RWPE2 (cell line): ENCODE results near the gene GOLGA8K.
"Not testable (repeated sequence)": the region's sequence is repeated elsewhere in the genome, so short reads cannot be mapped to it uniquely, and the experiment has no call there.

ENCODE experiments used
- ATAC-seq: fragments of 200-7000 bp; cut with Tn5 transposase; 3 replicates; pipeline ENCODE4 v1.9.1; 2021; ENCODE audit warnings: low read depth
- DNase-seq: peaks from one replicate; pipeline ENCODE4 v3.0.0-alpha.2; 2020; ENCODE audit warnings: low spot score
- H3K27ac ChIP-seq: fragments of 450-650 bp; 2 replicates; pipeline ENCODE4 v1.5.1; 2017; ENCODE audit warnings: mild to moderate bottlenecking; ENCODE audit not compliant: poor library complexity, severe bottlenecking
- H3K27me3 ChIP-seq: fragments of 250-450 bp; sonication (Bioruptor Pico); 2 replicates; pipeline ENCODE4 v1.5.1; 2021; ENCODE audit warnings: mild to moderate bottlenecking, moderate library complexity; ENCODE audit not compliant: insufficient read depth, poor library complexity, severe bottlenecking
- H3K36me3 ChIP-seq: fragments of 250-450 bp; sonication (Bioruptor Pico); 2 replicates; pipeline ENCODE4 v1.5.1; 2020; ENCODE audit warnings: low read depth, mild to moderate bottlenecking, moderate library complexity
- H3K4me1 ChIP-seq: fragments of 250-450 bp; sonication (Bioruptor Pico); 2 replicates; pipeline ENCODE4 v1.5.1; 2021; ENCODE audit warnings: mild to moderate bottlenecking, moderate library complexity; ENCODE audit not compliant: insufficient read depth, poor library complexity, severe bottlenecking
- H3K4me3 ChIP-seq: fragments of 250-450 bp; sonication (Bioruptor Pico); 2 replicates; pipeline ENCODE4 v1.5.1; 2021; ENCODE audit warnings: mild to moderate bottlenecking, moderate library complexity; ENCODE audit not compliant: severe bottlenecking
- H3K9me3 ChIP-seq: fragments of 250-450 bp; sonication (Bioruptor Pico); 2 replicates; pipeline ENCODE4 v1.5.1; 2021; ENCODE audit warnings: mild to moderate bottlenecking, moderate library complexity; ENCODE audit not compliant: severe bottlenecking

The GOLGA8K gene

GRCh38 chr15:32403192-32403591, at the start of gene GOLGA8K:
Gene GOLGA8K, minus strand, starts transcription at chr15:32403292. Its CDS starts 98 bp downstream, at chr15:32403194.
- ATAC-seq, H3K9me3 ChIP-seq, H3K4me3 ChIP-seq, H3K27me3 ChIP-seq, H3K36me3 ChIP-seq, H3K4me1 ChIP-seq, H3K27ac ChIP-seq, DNase-seq: not testable (repeated sequence)

GRCh38 chr15:32440445-32440977, 37.4 kb upstream of the GOLGA8K start:
- not testable (repeated sequence) for H3K27ac ChIP-seq, DNase-seq, H3K4me3 ChIP-seq, H3K27me3 ChIP-seq, H3K36me3 ChIP-seq, H3K9me3 ChIP-seq, H3K4me1 ChIP-seq
- ATAC-seq, result peak; percentile 83

- not testable (repeated sequence) for H3K27me3 ChIP-seq, H3K9me3 ChIP-seq, H3K4me3 ChIP-seq, H3K4me1 ChIP-seq, DNase-seq, H3K36me3 ChIP-seq, H3K27ac ChIP-seq
- peak; percentile 80 for ATAC-seq
Measured at GRCh38 chr15:32434102-32434963, 31.2 kb upstream of the GOLGA8K start.

- not testable (repeated sequence) for H3K27me3 ChIP-seq, H3K9me3 ChIP-seq, DNase-seq, H3K36me3 ChIP-seq, H3K4me3 ChIP-seq, H3K27ac ChIP-seq, ATAC-seq, H3K4me1 ChIP-seq
Measured at GRCh38 chr15:32427635-32428034, 24.5 kb upstream of the GOLGA8K start.

- H3K36me3 ChIP-seq, H3K4me1 ChIP-seq, DNase-seq, H3K27ac ChIP-seq, H3K9me3 ChIP-seq, ATAC-seq, H3K27me3 ChIP-seq, H3K4me3 ChIP-seq: not testable (repeated sequence)
Measured at GRCh38 chr15:32426511-32426910, 23.4 kb upstream of the GOLGA8K start.

- peak; percentile 45; the same call in 1 of the 3 replicates for ATAC-seq
- H3K4me3 ChIP-seq, H3K27me3 ChIP-seq, DNase-seq, H3K4me1 ChIP-seq, H3K27ac ChIP-seq, H3K36me3 ChIP-seq, H3K9me3 ChIP-seq: not testable (repeated sequence)
Measured at GRCh38 chr15:32407903-32408302, 4.8 kb upstream of the GOLGA8K start.

GRCh38 chr15:32396522-32396921, 6.6 kb downstream of the GOLGA8K start:
- not testable (repeated sequence) for ATAC-seq, H3K4me1 ChIP-seq, H3K4me3 ChIP-seq, H3K9me3 ChIP-seq, H3K36me3 ChIP-seq, H3K27ac ChIP-seq, H3K27me3 ChIP-seq
- peak; percentile 45 for DNase-seq

GRCh38 chr15:32394745-32395144, 8.3 kb downstream of the GOLGA8K start:
- H3K4me3 ChIP-seq, H3K27me3 ChIP-seq, DNase-seq, H3K36me3 ChIP-seq, H3K27ac ChIP-seq, H3K4me1 ChIP-seq, H3K9me3 ChIP-seq, ATAC-seq: not testable (repeated sequence)

GRCh38 chr15:32388050-32388648, 14.9 kb downstream of the GOLGA8K start:
- not testable (repeated sequence) for H3K9me3 ChIP-seq, DNase-seq, H3K27ac ChIP-seq, H3K27me3 ChIP-seq, H3K36me3 ChIP-seq, H3K4me3 ChIP-seq, H3K4me1 ChIP-seq
- ATAC-seq, result peak; percentile 61

- not testable (repeated sequence) for H3K4me1 ChIP-seq, DNase-seq, H3K27me3 ChIP-seq, H3K4me3 ChIP-seq, H3K27ac ChIP-seq, H3K36me3 ChIP-seq, H3K9me3 ChIP-seq, ATAC-seq
Measured at GRCh38 chr15:32385823-32386495, 17.1 kb downstream of the GOLGA8K start.

GRCh38 chr15:32374185-32374584, 28.9 kb downstream of the GOLGA8K start:
- DNase-seq, H3K36me3 ChIP-seq, ATAC-seq, H3K9me3 ChIP-seq, H3K27ac ChIP-seq, H3K4me3 ChIP-seq, H3K4me1 ChIP-seq, H3K27me3 ChIP-seq: not testable (repeated sequence)
